Liver (tissue), 9 donors: Measurements from ENCODE around the gene VWA5B2. TPM values are rescaled to one million over a fixed set of nuclear protein-coding genes. Genes with fewer than 3 reads are reported as not detected.

Experiments used
- DNase-seq: peaks from one replicate; pipeline ENCODE4 v3.0.0-alpha.2; 2017; ENCODE audit warnings: low spot score
- H3K27ac ChIP-seq, 2 donors: one replicate each; pipeline ENCODE4 v1.7.0; 2013; ENCODE audit warnings: inconsistent platforms in 2 of 2, low read length in 2 of 2, control low read depth in 1 of 2, low read depth in 1 of 2, mild to moderate bottlenecking in 1 of 2
- H3K27me3 ChIP-seq, 4 donors: one replicate each; pipeline versions ENCODE4 v1.6.1 to v1.7.0; 2013; ENCODE audit warnings: low read length in 3 of 4, inconsistent platforms in 1 of 4, mild to moderate bottlenecking in 1 of 4, moderate library complexity in 1 of 4; ENCODE audit not compliant: control insufficient read depth in 4 of 4, insufficient read depth in 4 of 4
- H3K36me3 ChIP-seq, 4 donors: one replicate each; pipeline versions ENCODE4 v1.6.1 to v1.7.0; 2013; ENCODE audit warnings: low read length in 3 of 4, mild to moderate bottlenecking in 3 of 4, low read depth in 1 of 4, moderate library complexity in 1 of 4; ENCODE audit not compliant: control insufficient read depth in 4 of 4, insufficient read depth in 3 of 4
- H3K4me1 ChIP-seq, 4 donors: one replicate each; pipeline versions ENCODE4 v1.6.1 to v1.7.0; 2013; ENCODE audit warnings: low read length in 3 of 4, mild to moderate bottlenecking in 3 of 4, moderate library complexity in 1 of 4; ENCODE audit not compliant: control insufficient read depth in 4 of 4, insufficient read depth in 4 of 4
- H3K4me3 ChIP-seq, 3 donors: one replicate each; pipeline versions ENCODE4 v1.6.1 to v1.7.0; 2013; ENCODE audit warnings: low read length in 3 of 3, control low read depth in 1 of 3, low read depth in 1 of 3, mild to moderate bottlenecking in 1 of 3
- H3K9ac ChIP-seq, 2 donors: one replicate each; pipeline ENCODE4 v1.7.0; 2013; ENCODE audit warnings: low read length in 2 of 2, mild to moderate bottlenecking in 2 of 2, moderate library complexity in 2 of 2, control low read depth in 1 of 2, low read depth in 1 of 2
- H3K9me3 ChIP-seq, 4 donors: one replicate each; pipeline versions ENCODE4 v1.6.1 to v1.7.0; 2013; ENCODE audit warnings: low read length in 3 of 4; ENCODE audit not compliant: control insufficient read depth in 4 of 4
- EGR1 ChIP-seq, 2 donors: IDR thresholded peaks; 2 replicates each; pipeline ENCODE4 v1.6.1; 2016 to 2018; ENCODE audit warnings: antibody characterized with exemption in 2 of 2, low read depth in 2 of 2
- FOXA1 ChIP-seq: IDR thresholded peaks from 2 replicates; pipeline ENCODE4 v1.6.1; 2016; ENCODE audit warnings: antibody characterized with exemption
- FOXA2 ChIP-seq: IDR thresholded peaks from 2 replicates; pipeline ENCODE4 v1.6.1; 2016; ENCODE audit warnings: antibody characterized with exemption
- GABPA ChIP-seq, 2 donors: IDR thresholded peaks in 1 of 2; conservative IDR thresholded peaks in 1 of 2; 2 replicates each; pipeline ENCODE4 v1.6.1; 2016; ENCODE audit warnings: antibody characterized with exemption in 2 of 2, mild to moderate bottlenecking in 1 of 2, moderate library complexity in 1 of 2
- HNF4A ChIP-seq, 2 donors: conservative IDR thresholded peaks; 2 replicates each; pipeline ENCODE4 v1.6.1; 2016; ENCODE audit warnings: antibody characterized with exemption in 2 of 2, mild to moderate bottlenecking in 2 of 2
- JUND ChIP-seq, 2 donors: IDR thresholded peaks; 2 replicates each; pipeline ENCODE4 v1.6.1; 2016; ENCODE audit warnings: antibody characterized with exemption in 2 of 2
- NR2F2 ChIP-seq: IDR thresholded peaks from 2 replicates; pipeline ENCODE4 v1.6.1; 2016; ENCODE audit warnings: antibody characterized with exemption
- RAD21 ChIP-seq, 2 donors: IDR thresholded peaks; 2 replicates each; pipeline ENCODE4 v1.6.1; 2016; ENCODE audit warnings: antibody characterized with exemption in 2 of 2, mild to moderate bottlenecking in 2 of 2
- RXRA ChIP-seq, 2 donors: IDR thresholded peaks; 2 replicates each; pipeline ENCODE4 v1.6.1; 2017 to 2018; ENCODE audit warnings: antibody characterized with exemption in 2 of 2, mild to moderate bottlenecking in 1 of 2
- SP1 ChIP-seq: IDR thresholded peaks from 2 replicates; pipeline ENCODE4 v1.6.1; 2018; ENCODE audit warnings: antibody characterized with exemption, mild to moderate bottlenecking
- TAF1 ChIP-seq: conservative IDR thresholded peaks from 2 replicates; pipeline ENCODE4 v1.6.1; 2016; ENCODE audit warnings: antibody characterized with exemption, mild to moderate bottlenecking
- YY1 ChIP-seq: IDR thresholded peaks from 2 replicates; pipeline ENCODE4 v1.6.1; 2016; ENCODE audit warnings: antibody characterized with exemption, mild to moderate bottlenecking
- WGBS: extraction: QIAGEN DNeasy Blood & Tissue Kit; methylation state at CpG from one replicate; pipeline ENCODE4 v1.1.7; 2013; 5-methylcytosine and 5-hydroxymethylcytosine counted together
- polyA plus RNA-seq, 2 donors: library from polyadenylated mRNA; stranded (reverse) in 1 of 2; unstranded in 1 of 2; fragments of 200-250 nt in 1 of 2; fragments of >200 nt in 1 of 2; fragmentation: Nextera tagmentation in 1 of 2; extraction: Ambion mirVana in 1 of 2; gene quantifications; one replicate each; pipeline versions ENCODE4 v1.2.1 to v1.2.3, GENCODE V29; 2013 to 2015
- total RNA-seq, 2 donors: library from RNA; depleted of rRNA; stranded (reverse); fragments of >200 nt; gene quantifications; one replicate each; pipeline ENCODE4 v1.2.3, GENCODE V29; 2014
- TF ChIP-seq, protein P1 (sequence below): IDR thresholded peaks from 2 replicates; pipeline ENCODE4 v1.6.1; 2016; ENCODE audit warnings: antibody characterized with exemption
- TF ChIP-seq, protein P2 (sequence below): IDR thresholded peaks from 2 replicates; pipeline ENCODE4 v1.6.1; 2016; ENCODE audit warnings: antibody characterized with exemption, mild to moderate bottlenecking
- TF ChIP-seq, protein P3 (sequence below): IDR thresholded peaks from 2 replicates; pipeline ENCODE4 v1.6.1; 2016; ENCODE audit warnings: antibody characterized with exemption
- donor health status: healthy.
- donor health status: healthy.
- donor health status: healthy.
- donor health status: healthy.
- donor health status: healthy.

Gene VWA5B2
- total and polyA plus RNA-seq, 4 donors = under 0.01 to 0.14 (median 0.08) TPM; not detected in 1

DNA sequence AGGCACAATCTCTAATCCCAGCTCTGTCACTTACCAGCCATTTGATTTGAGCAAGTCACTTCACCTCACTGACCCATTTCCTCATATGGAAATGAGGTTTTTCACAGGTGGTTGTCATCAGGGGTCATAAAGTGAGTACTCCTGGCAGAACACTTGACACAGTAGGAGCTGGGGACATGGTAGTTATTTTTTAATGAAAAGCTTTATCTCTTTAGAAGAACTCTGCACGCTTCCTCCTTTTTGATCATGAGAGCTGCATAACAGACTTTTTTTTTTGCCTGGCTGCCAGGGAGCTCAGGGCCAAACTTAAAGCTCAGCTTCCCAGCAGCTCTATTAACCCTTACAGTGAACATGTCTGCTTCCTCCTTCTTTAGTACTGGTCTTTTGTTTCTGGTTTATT is 8.4 kb downstream of the VWA5B2 start:
- Histone ChIP-seq H3K4me3 (no peak overlapping the region), H3K36me3 (peaks cover 0 to 5% (median 1%) of the 10 kb centered on the region in 4 donors), H3K4me1 (peaks cover 9 to 18% (median 15%) of the 10 kb centered on the region in 4 donors), H3K27me3 (peaks cover 0 to 4% (median 0%) of the 10 kb centered on the region in 4 donors), H3K9ac (no peak overlapping the region), H3K27ac (no peak overlapping the region), H3K9me3 (no peaks in the 10 kb centered on the region)
- no peak for DNase-seq
- no peak for TF ChIP-seq TAF1
- 60% methylated on average over 1 of the region's 1 CpG for WGBS

DNA sequence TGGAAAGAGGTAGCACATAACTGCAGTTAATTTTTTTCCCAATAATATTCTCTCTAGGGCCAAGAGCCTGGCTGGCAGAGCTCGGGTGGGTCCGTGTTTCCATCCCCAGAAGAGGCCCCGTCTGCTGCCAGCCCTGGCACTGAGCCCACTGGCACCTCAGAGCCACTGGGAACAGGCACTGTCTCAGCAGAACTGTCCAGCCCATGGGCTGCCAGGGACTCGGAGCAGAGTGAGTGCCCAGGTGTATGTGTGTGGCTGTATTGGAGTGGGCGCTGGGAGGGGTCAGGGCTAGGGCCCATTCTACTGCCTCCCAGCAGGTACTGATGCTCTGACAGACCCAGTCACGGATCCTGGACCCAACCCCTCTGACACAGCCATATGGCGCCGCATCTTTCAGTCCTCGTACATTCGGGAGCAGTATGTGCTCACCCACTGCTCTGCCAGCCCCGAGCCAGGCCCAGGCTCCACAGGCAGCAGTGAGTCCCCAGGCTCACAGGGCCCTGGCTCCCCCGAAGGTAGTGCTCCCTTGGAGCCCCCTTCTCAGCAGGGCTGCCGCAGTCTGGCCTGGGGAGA is 8.9 kb downstream of the VWA5B2 start:
- TF ChIP-seq RAD21 (IDR thresholded peaks at IDR 0.05) = no peak
- TF ChIP-seq FOXA2 = no peak
- TF ChIP-seq, protein P1, sequence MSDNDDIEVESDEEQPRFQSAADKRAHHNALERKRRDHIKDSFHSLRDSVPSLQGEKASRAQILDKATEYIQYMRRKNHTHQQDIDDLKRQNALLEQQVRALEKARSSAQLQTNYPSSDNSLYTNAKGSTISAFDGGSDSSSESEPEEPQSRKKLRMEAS = no peak
- no peak for TF ChIP-seq RXRA (IDR thresholded peaks at IDR 0.05)
- TF ChIP-seq TAF1 = no peak
- no peak for TF ChIP-seq JUND (IDR thresholded peaks at IDR 0.05)
- no peak for TF ChIP-seq HNF4A (conservative IDR thresholded peaks at IDR 0.05)
- TF ChIP-seq EGR1 (IDR thresholded peaks at IDR 0.05; ENCODE audit: low read depth in 2 of 2) = no peak
- H3K36me3 ChIP-seq = peaks cover 0 to 10% (median 4%) of the 10 kb centered on the region in 4 donors
- H3K27ac ChIP-seq = no peak overlapping the region
- H3K9ac ChIP-seq = no peak overlapping the region
- 75% methylated on average over 13 of the region's 13 CpGs for WGBS
- DNase-seq = no peak
- H3K27me3 ChIP-seq = peaks cover 0 to 2% (median 0%) of the 10 kb centered on the region in 4 donors
- H3K4me3 ChIP-seq = no peak overlapping the region
- H3K4me1 ChIP-seq = peaks cover 9 to 19% (median 15%) of the 10 kb centered on the region in 4 donors
- H3K9me3 ChIP-seq = no peaks in the 10 kb centered on the region

DNA sequence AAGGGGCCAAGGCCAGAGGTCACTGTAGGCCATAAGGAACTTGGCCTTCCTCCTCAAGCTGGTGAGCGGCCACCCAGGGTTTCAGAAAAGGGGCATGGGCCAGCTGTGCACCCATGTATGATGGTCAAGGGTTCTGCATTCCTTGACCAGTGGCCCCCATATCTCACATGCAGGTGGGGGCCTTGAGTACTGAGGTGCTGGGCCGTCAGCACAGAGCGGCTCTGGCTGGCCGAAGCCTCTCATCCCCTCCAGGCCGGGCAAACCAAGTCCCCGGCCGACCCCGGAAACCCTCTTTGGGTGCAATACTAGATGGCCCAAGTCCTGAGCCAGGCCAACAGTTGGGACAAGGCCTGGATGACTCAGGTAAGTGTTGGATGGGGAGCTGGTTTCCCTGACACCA is 9.8 kb downstream of the VWA5B2 start:
- H3K27me3 ChIP-seq = no peaks in the 10 kb centered on the region
- H3K36me3 ChIP-seq = peaks cover 2 to 19% (median 11%) of the 10 kb centered on the region in 4 donors
- H3K9ac ChIP-seq = no peak overlapping the region
- H3K4me1 ChIP-seq = peaks cover 9 to 19% (median 15%) of the 10 kb centered on the region in 4 donors
- no peaks in the 10 kb centered on the region for H3K9me3 ChIP-seq
- no peak overlapping the region for H3K27ac ChIP-seq
- H3K4me3 ChIP-seq = no peak overlapping the region
- TF ChIP-seq, protein P2, sequence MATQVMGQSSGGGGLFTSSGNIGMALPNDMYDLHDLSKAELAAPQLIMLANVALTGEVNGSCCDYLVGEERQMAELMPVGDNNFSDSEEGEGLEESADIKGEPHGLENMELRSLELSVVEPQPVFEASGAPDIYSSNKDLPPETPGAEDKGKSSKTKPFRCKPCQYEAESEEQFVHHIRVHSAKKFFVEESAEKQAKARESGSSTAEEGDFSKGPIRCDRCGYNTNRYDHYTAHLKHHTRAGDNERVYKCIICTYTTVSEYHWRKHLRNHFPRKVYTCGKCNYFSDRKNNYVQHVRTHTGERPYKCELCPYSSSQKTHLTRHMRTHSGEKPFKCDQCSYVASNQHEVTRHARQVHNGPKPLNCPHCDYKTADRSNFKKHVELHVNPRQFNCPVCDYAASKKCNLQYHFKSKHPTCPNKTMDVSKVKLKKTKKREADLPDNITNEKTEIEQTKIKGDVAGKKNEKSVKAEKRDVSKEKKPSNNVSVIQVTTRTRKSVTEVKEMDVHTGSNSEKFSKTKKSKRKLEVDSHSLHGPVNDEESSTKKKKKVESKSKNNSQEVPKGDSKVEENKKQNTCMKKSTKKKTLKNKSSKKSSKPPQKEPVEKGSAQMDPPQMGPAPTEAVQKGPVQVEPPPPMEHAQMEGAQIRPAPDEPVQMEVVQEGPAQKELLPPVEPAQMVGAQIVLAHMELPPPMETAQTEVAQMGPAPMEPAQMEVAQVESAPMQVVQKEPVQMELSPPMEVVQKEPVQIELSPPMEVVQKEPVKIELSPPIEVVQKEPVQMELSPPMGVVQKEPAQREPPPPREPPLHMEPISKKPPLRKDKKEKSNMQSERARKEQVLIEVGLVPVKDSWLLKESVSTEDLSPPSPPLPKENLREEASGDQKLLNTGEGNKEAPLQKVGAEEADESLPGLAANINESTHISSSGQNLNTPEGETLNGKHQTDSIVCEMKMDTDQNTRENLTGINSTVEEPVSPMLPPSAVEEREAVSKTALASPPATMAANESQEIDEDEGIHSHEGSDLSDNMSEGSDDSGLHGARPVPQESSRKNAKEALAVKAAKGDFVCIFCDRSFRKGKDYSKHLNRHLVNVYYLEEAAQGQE = no peak
- TF ChIP-seq GABPA (IDR thresholded peaks at IDR 0.05 in 1 of 2, conservative IDR thresholded peaks at IDR 0.05 in 1 of 2) (no peak), RAD21 (IDR thresholded peaks at IDR 0.05) (no peak), YY1 (no peak), SP1 (no peak), NR2F2 (no peak), HNF4A (conservative IDR thresholded peaks at IDR 0.05) (no peak), TAF1 (no peak), FOXA1 (no peak)
- TF ChIP-seq, protein P1 = no peak
- TF ChIP-seq, protein P3, sequence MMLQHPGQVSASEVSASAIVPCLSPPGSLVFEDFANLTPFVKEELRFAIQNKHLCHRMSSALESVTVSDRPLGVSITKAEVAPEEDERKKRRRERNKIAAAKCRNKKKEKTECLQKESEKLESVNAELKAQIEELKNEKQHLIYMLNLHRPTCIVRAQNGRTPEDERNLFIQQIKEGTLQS = no peak
- WGBS = 90% methylated on average over 8 of the region's 8 CpGs
- no peak for DNase-seq
